ENCODE results near the gene DPP10. TPM values are rescaled to one million over a fixed set of nuclear protein-coding genes. Genes with fewer than 3 reads are reported as not detected.

DPP10 gene
- total RNA-seq, 1 donor from 2014 or later: 2.4 TPM

- TF ChIP-seq CTCF (IDR thresholded peaks at IDR 0.05; ENCODE audit: insufficient read depth, low read length, poor library complexity, severe bottlenecking): no peak
- H3K36me3 ChIP-seq (ENCODE audit: control insufficient read depth, insufficient read depth, low read length): no peaks in the 10 kb centered on the region
- no peak overlapping the region for H3K4me3 ChIP-seq (ENCODE audit: low read depth, low read length)
- no peaks in the 10 kb centered on the region for H3K27me3 ChIP-seq (ENCODE audit: control insufficient read depth, insufficient read depth, low read length)
- no peak for DNase-seq (ENCODE audit: low read depth)
Measured at GRCh38 chr2:114926303-114926702, 483.9 kb downstream of the DPP10 start.

DNA sequence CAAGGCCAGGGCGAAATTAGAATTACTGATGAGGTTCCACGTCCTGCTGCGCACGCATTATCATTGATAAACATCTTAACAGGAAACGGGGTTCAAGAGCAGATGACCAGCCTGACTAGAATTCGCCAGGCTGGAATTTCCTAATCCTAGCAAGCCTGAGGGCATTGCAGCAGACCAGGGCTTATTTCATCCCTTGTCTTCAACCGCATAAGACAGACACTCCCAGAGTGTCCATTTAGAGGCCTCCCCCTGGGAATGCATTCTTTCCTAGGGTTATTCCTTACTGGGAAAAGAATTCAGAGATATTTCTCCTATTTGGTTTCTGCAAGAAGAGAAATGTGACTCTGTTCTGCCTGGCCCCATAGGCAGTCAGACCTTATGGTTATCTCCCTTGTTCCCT is 486.8 kb downstream of the DPP10 start:
- Histone ChIP-seq H3K27me3 (ENCODE audit: control insufficient read depth, insufficient read depth, low read length) (no peaks in the 10 kb centered on the region), H3K4me3 (ENCODE audit: low read depth, low read length) (no peak overlapping the region), H3K36me3 (ENCODE audit: control insufficient read depth, insufficient read depth, low read length) (no peaks in the 10 kb centered on the region)
- no peak for DNase-seq (ENCODE audit: low read depth)
- no peak for TF ChIP-seq CTCF (IDR thresholded peaks at IDR 0.05; ENCODE audit: insufficient read depth, low read length, poor library complexity, severe bottlenecking)

- TF ChIP-seq CTCF (IDR thresholded peaks at IDR 0.05; ENCODE audit: insufficient read depth, low read length, poor library complexity, severe bottlenecking): no peak
- Histone ChIP-seq H3K36me3 (ENCODE audit: control insufficient read depth, insufficient read depth, low read length) (no peaks in the 10 kb centered on the region), H3K4me3 (ENCODE audit: low read depth, low read length) (no peak overlapping the region), H3K27me3 (ENCODE audit: control insufficient read depth, insufficient read depth, low read length) (no peaks in the 10 kb centered on the region)
- DNase-seq (ENCODE audit: low read depth): no peak
Measured at GRCh38 chr2:114933671-114934241, 491.3 kb downstream of the DPP10 start.

GRCh38 chr2:114935031-114935430 is 492.6 kb downstream of the DPP10 start:
- TF ChIP-seq CTCF (IDR thresholded peaks at IDR 0.05; ENCODE audit: insufficient read depth, low read length, poor library complexity, severe bottlenecking): no peak
- no peaks in the 10 kb centered on the region for H3K27me3 ChIP-seq (ENCODE audit: control insufficient read depth, insufficient read depth, low read length)

DNA sequence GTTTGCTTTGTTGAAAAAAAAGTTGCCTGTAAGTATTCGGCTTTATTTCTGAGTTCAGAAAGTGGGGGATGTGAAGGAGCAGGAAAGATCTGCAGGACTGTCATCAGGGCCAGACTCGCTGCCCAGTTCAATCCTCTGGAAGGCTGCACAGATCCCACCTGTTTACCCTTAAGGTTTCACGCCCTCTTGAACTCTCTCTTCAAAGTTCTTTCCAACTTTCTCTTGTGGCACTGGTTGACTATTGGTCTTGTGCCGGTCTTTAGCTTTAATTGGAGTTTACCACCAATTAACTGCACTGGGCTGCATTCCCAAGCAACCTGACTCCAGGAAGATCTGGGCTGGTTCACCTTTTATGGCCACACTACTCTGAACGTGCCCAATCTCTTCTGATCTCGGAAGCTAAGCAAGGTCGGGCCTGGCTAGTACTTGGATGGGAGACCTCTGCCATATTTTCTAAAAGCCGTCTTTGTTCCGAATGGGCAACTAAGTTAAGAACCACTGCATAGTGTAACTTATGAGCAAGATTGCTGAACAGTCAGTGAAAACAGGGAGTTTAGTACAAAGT is 495.0 kb downstream of the DPP10 start:
- DNase-seq (ENCODE audit: low read depth): no peak
- Histone ChIP-seq H3K36me3 (ENCODE audit: control insufficient read depth, insufficient read depth, low read length) (no peaks in the 10 kb centered on the region), H3K27me3 (ENCODE audit: control insufficient read depth, insufficient read depth, low read length) (no peaks in the 10 kb centered on the region), H3K4me3 (ENCODE audit: low read depth, low read length) (no peak overlapping the region)
- no peak for TF ChIP-seq CTCF (IDR thresholded peaks at IDR 0.05; ENCODE audit: insufficient read depth, low read length, poor library complexity, severe bottlenecking)

More at GRCh38 chr2:114935031-114935430, 492.6 kb downstream of the DPP10 start:
- no peak overlapping the region for H3K4me3 ChIP-seq (ENCODE audit: low read depth, low read length)
- no peak for DNase-seq (ENCODE audit: low read depth)
- no peaks in the 10 kb centered on the region for H3K36me3 ChIP-seq (ENCODE audit: control insufficient read depth, insufficient read depth, low read length)
